ENCODE data around the gene MAP3K6. TPM values are rescaled to one million over a fixed set of nuclear protein-coding genes. Genes with fewer than 3 reads are reported as not detected.

Gene MAP3K6
- total and polyA plus RNA-seq, 2 of the 13 experiments (the other 11 are each of a cell fraction or from before 2014, with no cell fraction given): 2.7 to 3.2 TPM

- TF ChIP-seq ZBTB33 (CRISPR knock-in tag; IDR thresholded peaks at IDR 0.05): 0 out of 2 replicates have a peak, but pooled peaks have one; percentile 38
- 0 out of 2 replicates have a peak, but pooled peaks have one; percentile 2 for TF ChIP-seq ZNF143 (CRISPR knock-in tag; IDR thresholded peaks at IDR 0.05)
- no peak for TF ChIP-seq MIER3 (CRISPR knock-in tag; IDR thresholded peaks at IDR 0.05; ENCODE audit: borderline replicate concordance)
- TF ChIP-seq ISL2 (CRISPR knock-in tag; IDR thresholded peaks at IDR 0.05): no peak
- TF ChIP-seq ZSCAN5A (CRISPR knock-in tag; IDR thresholded peaks at IDR 0.05; ENCODE audit: borderline replicate concordance): no peak
- FAIRE-seq (no peak), DNase-seq (ENCODE audit: low spot score) (no peak), ATAC-seq (no peak)
- Histone ChIP-seq H3K79me2 (ENCODE audit: insufficient read depth, low read length) (no peaks in the 10 kb centered on the region), H3K9ac (ENCODE audit: insufficient read depth, low read depth, low read length) (no peak overlapping the region), H4K20me1 (ENCODE audit: insufficient read depth, low read length) (no peaks in the 10 kb centered on the region), H3K4me2 (ENCODE audit: low read depth, low read length) (no peak overlapping the region), H3K9me3 (ENCODE audit: low read length) (no peaks in the 10 kb centered on the region), H3K27ac (ENCODE audit: extremely low read length, insufficient read depth, low read length) (no peak overlapping the region), H3K4me1 (ENCODE audit: insufficient read depth, low read length) (peaks cover 8% of the 10 kb centered on the region; the same call in 1 of the 2 replicates), H3K27me3 (ENCODE audit: control insufficient read depth in 1 of 2, insufficient read depth in 2 of 2, low read length in 2 of 2) (no peaks in the 10 kb centered on the region), H3K4me3 (replicated peaks in 1 of 3; ENCODE audit: insufficient read depth in 1 of 3, low read depth in 2 of 3, low read length in 3 of 3) (no peak overlapping the region), H3K36me3 (replicated peaks in 1 of 2; ENCODE audit: control insufficient read depth in 1 of 2, insufficient read depth in 2 of 2, low read length in 2 of 2) (0 out of 5 replicates have a peak, but pooled peaks cover 0 to 2% of the 10 kb centered on the region in 2 experiments), H2AFZ (ENCODE audit: low read length) (no peak overlapping the region)
- in situ Hi-C loops (cut with HindIII; ENCODE audit: extremely low pct_ligation_motif_present, low pct_unique_long_range_greater_than_20kb) (loop anchor here (5.0 kb wide), 1 partner anchor 34 kb away; the partner anchor contains the start of gene GPR3), intact Hi-C loops (cut with micrococcal nuclease; ENCODE audit: unreplicated experiment) (no loop called here)
- POLR2A ChIA-PET: no interaction called here
- no TSS peak for BruUV-seq (replicated peaks)
- CTCF ChIA-PET (ENCODE audit: low intra/inter-chr PET ratio, low total read pairs): interaction anchor here (1.0 to 2.1 kb wide), 5 partner anchors 14 to 57 kb away, joined by 3 to 19 read pairs (median 6); no protein-coding TSS in a partner anchor
- 96% methylated on average over 11 of the region's 21 CpGs for WGBS (ENCODE audit: low lambda C conversion rate)
Measured at GRCh38 chr1:27358038-27358927, 8.5 kb downstream of the MAP3K6 start.
